ENCODE results near the gene PRAMEF12. TPM values are rescaled to one million over a fixed set of nuclear protein-coding genes. Genes with fewer than 3 reads are reported as not detected.
"Not testable (repeated sequence)": the region's sequence is repeated elsewhere in the genome, so short reads cannot be mapped to it uniquely, and the experiment has no call there.

Gene PRAMEF12
- total RNA-seq, 4 donors from 2014 or later = not detected

DNA sequence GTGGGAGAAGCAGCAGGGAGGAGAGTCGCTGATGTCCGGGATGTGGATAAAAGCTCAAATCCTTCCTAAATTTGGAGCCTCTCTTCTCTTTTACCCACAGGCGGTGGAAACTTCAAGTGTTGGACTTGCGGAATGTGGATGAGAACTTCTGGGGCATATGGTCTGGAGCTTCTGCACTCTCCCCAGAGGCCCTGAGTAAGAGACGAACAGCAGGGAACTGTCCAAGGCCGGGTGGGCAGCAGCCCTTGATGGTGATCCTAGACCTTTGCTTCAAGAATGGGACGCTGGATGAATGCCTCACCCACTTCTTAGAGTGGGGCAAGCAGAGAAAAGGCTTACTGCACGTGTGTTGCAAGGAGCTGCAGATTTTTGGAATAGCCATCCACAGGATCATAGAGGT is 1.9 kb downstream of the PRAMEF12 start:
- Histone ChIP-seq H3K9me3 (peaks cover 0 to 10% (median 0%) of the 10 kb centered on the region in 4 donors), H3K27ac (no peak overlapping the region), H3K36me3 (no peaks in the 10 kb centered on the region), H3K4me3 (no peak overlapping the region), H3K27me3 (no peaks in the 10 kb centered on the region), H3K4me1 (no peaks in the 10 kb centered on the region)
- 75 to 80% methylated on average over 8 of the region's 8 CpGs for WGBS, 2 donors
- no peak for DNase-seq (ENCODE audit: low spot score in 2 of 2)
- no peak for TF ChIP-seq POLR2A (IDR thresholded peaks at IDR 0.05)
- TF ChIP-seq, protein P1, sequence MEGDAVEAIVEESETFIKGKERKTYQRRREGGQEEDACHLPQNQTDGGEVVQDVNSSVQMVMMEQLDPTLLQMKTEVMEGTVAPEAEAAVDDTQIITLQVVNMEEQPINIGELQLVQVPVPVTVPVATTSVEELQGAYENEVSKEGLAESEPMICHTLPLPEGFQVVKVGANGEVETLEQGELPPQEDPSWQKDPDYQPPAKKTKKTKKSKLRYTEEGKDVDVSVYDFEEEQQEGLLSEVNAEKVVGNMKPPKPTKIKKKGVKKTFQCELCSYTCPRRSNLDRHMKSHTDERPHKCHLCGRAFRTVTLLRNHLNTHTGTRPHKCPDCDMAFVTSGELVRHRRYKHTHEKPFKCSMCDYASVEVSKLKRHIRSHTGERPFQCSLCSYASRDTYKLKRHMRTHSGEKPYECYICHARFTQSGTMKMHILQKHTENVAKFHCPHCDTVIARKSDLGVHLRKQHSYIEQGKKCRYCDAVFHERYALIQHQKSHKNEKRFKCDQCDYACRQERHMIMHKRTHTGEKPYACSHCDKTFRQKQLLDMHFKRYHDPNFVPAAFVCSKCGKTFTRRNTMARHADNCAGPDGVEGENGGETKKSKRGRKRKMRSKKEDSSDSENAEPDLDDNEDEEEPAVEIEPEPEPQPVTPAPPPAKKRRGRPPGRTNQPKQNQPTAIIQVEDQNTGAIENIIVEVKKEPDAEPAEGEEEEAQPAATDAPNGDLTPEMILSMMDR (IDR thresholded peaks at IDR 0.05) = no peak
- TF ChIP-seq EP300 (IDR thresholded peaks at IDR 0.05) = no peak

DNA sequence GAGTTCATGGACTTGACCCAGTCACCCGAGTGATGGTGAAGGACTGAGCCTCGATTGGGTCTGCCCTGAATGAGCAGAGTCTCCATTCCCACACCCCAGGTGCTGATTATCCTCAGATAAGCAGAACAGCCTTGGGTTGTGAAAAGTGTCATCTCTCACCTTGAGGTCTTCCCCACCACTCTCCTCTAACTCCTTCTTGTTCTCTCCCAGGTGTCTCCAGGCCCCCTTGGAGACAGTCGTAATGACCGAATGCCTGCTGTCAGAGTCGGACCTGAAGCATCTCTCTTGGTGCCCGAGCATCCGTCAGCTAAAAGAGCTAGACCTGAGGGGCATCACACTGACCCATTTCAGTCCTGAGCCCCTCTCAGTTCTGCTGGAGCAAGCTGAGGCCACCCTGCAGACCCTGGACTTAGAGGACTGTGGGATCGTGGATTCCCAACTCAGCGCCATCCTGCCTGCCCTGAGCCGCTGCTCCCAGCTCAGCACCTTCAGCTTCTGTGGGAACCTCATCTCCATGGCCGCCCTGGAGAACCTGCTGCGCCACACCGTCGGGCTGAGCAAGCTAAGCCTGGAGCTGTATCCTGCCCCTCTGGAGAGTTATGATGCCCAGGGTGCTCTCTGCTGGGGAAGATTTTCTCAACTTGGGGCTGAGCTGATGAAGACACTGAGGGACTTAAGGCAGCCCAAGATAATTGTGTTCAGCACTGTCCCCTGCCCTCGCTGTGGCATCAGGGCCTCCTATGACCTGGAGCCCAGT is 3.4 kb downstream of the PRAMEF12 start:
- no peak for DNase-seq (ENCODE audit: low spot score in 2 of 2)
- TF ChIP-seq POLR2A (IDR thresholded peaks at IDR 0.05) = no peak
- TF ChIP-seq EP300 (IDR thresholded peaks at IDR 0.05) = no peak
- TF ChIP-seq, protein P1 (IDR thresholded peaks at IDR 0.05) = no peak
- Histone ChIP-seq H3K4me3 (no peak overlapping the region), H3K27ac (no peak overlapping the region), H3K4me1 (no peaks in the 10 kb centered on the region), H3K36me3 (no peaks in the 10 kb centered on the region), H3K9me3 (peaks cover 0 to 10% (median 0%) of the 10 kb centered on the region in 4 donors), H3K27me3 (no peaks in the 10 kb centered on the region)
- WGBS, 2 donors = 89 to 92% methylated on average over 15 of the region's 15 CpGs

DNA sequence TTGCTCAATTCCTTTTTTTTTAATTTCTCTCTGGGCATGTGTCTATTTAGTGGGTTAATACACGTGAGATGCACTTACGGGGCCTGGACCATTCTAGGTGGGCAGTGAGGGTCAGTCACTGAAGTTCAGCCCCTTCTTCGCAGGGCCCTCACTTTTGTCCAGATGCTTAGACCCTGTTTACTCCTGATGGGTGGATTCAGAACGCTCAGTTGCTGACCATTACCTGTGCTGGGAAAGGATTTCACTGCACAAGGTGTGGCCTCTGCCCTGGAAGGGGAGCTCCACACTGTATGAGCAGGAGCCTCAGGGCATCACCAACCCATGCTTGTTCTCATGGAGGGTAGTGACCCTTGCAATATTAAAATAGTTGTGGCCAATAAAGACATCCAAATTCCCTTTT is 4.5 kb downstream of the PRAMEF12 start:
- H3K27ac ChIP-seq = no peak overlapping the region
- H3K4me3 ChIP-seq = no peak overlapping the region
- no peaks in the 10 kb centered on the region for H3K27me3 ChIP-seq
- H3K4me1 ChIP-seq = no peaks in the 10 kb centered on the region
- H3K9me3 ChIP-seq = peaks cover 0 to 10% (median 0%) of the 10 kb centered on the region in 4 donors
- H3K36me3 ChIP-seq = no peaks in the 10 kb centered on the region
- WGBS, 2 donors = 62 to 79% methylated on average over 4 of the region's 4 CpGs
- TF ChIP-seq POLR2A (IDR thresholded peaks at IDR 0.05) (no peak), EP300 (IDR thresholded peaks at IDR 0.05) (no peak)
- TF ChIP-seq, protein P1 (IDR thresholded peaks at IDR 0.05) = no peak
- DNase-seq (ENCODE audit: low spot score in 2 of 2) = no peak

DNA sequence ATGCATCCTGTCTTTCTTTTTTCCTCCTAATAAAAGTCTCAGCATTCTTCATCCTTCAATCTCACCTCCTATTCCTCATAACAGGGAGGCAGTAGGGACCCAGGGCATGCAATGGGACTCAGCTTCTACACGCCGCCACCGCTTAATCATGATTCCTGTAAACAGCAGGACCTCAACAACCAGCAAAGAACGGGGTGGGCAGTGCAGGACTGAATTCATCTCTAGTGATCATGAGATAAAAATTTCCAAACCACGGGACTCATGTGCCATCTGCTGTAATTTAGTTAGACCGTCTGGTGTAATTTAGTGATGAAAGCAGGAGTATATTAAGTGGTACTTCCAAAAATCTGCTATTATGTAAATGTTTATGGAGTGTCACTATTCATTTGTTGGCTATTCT is 5.4 kb downstream of the PRAMEF12 start:
- Histone ChIP-seq H3K27me3 (no peaks in the 10 kb centered on the region), H3K4me1 (no peaks in the 10 kb centered on the region), H3K4me3 (no peak overlapping the region), H3K36me3 (no peaks in the 10 kb centered on the region), H3K9me3 (peaks cover 0 to 13% (median 0%) of the 10 kb centered on the region in 4 donors), H3K27ac (no peak overlapping the region)
- no peak for DNase-seq (ENCODE audit: low spot score in 2 of 2)
- TF ChIP-seq, protein P1 (IDR thresholded peaks at IDR 0.05) = no peak
- TF ChIP-seq POLR2A (IDR thresholded peaks at IDR 0.05) = no peak
- TF ChIP-seq EP300 (IDR thresholded peaks at IDR 0.05) = no peak
- 81% methylated on average over 6 of the region's 6 CpGs for WGBS, 2 donors

DNA sequence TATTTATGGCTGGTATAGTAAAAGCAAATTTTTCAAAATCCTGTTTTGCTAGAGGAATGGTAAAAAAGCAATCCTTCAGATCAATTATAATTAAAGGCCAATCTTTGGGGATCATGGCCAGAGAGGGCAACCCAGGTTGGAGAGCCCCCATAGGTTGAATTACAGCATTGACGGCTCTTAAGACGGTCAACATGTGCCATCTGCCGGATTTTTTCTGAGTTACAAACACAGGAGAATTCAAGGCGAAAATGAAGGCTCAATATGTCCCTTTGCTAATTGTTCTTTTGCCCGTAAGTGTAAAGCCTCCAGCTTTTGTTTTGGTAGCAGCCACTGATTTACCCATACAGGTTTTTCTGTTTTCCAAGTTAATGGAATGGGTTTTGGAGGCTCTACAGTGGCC is 8.0 kb downstream of the PRAMEF12 start:
- H3K9me3 ChIP-seq = peaks cover 0 to 33% (median 0%) of the 10 kb centered on the region in 4 donors
- H3K36me3 ChIP-seq; H3K27ac ChIP-seq; DNase-seq (ENCODE audit: low spot score in 2 of 2); H3K27me3 ChIP-seq; H3K4me1 ChIP-seq; H3K4me3 ChIP-seq: not testable (repeated sequence)
- WGBS, 2 donors = 63 to 68% methylated on average over 5 of the region's 5 CpGs

DNA sequence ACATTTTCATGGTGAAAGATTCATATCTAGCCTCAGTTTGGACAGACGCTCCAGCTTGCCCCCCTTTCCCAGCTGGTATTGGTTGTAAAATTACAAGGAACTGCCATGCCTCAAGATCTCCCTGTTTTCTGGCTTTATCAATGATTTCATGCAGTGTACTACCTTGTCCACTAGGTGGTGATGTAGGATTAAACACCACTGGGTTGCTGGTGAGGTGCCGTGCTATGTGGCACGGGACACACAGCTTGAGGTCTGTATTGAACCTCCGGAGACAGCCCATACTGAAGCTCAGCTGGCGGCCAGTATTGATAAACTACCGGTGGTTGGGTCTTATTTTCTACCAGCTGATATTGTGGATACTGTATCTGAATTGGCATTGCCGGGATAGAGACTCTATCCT is 10.2 kb downstream of the PRAMEF12 start:
- H3K36me3 ChIP-seq; H3K4me1 ChIP-seq; DNase-seq (ENCODE audit: low spot score in 2 of 2); H3K27me3 ChIP-seq; H3K27ac ChIP-seq; H3K4me3 ChIP-seq: not testable (repeated sequence)
- peaks cover 0 to 35% (median 0%) of the 10 kb centered on the region in 4 donors for H3K9me3 ChIP-seq
- WGBS, 2 donors = 32 to 52% methylated on average over 6 of the region's 7 CpGs

DNA sequence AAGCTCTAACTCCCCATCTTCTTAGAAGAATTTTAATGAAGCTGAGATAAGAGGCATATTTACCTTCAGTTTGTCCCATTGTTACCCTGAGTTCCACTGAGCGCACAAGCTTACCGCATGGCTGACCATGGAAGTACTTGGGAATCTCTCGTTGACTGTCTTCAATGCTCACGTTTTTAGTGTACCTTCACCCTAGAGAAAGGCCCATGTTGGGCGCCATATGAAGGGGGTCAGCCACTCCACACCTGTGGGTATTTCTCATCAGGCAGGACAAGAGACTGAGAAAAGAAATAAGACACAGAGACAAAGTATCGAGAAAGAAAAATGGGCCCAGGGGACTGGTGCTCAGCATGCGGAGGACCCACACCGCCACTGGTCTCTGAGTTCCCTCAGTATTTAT is 11.2 kb downstream of the PRAMEF12 start:
- H3K27ac ChIP-seq; DNase-seq (ENCODE audit: low spot score in 2 of 2); H3K27me3 ChIP-seq; H3K4me1 ChIP-seq; H3K4me3 ChIP-seq; H3K36me3 ChIP-seq: not testable (repeated sequence)
- 94 to 96% methylated on average over 7 of the region's 8 CpGs for WGBS, 2 donors
- peaks cover 0 to 35% (median 0%) of the 10 kb centered on the region in 4 donors for H3K9me3 ChIP-seq

DNA sequence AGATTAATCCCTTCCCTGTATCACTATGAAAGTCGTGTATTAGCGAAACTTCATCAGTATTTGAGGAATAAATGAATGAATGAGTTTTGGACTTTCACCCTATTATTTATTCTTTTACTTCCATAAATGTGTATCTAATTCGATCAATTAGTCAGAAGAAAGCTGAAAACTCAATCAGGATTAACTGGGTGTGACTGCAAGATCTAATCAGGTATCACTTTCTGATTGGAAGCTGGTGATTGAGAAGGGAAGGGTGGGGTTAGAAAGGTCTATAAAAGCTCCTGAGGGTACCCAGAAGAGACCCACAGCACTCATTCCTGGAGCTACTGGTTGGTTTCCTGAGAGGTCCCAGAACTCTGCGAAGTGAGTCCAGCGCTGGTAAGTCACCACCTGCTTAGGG is 17.6 kb downstream of the PRAMEF12 start, which contains the start of gene PRAMEF1:
Gene PRAMEF1, plus strand, starts transcription at position 301 of the 400 bp plus-strand sequence. CDS start 1,831 bp downstream, outside the sequence.
- H3K27me3 ChIP-seq; DNase-seq (ENCODE audit: low spot score in 2 of 2); H3K36me3 ChIP-seq; H3K4me3 ChIP-seq; H3K9me3 ChIP-seq; H3K27ac ChIP-seq; H3K4me1 ChIP-seq: not testable (repeated sequence)
- WGBS, 2 donors = 70 to 76% methylated on average over 3 to 4 of the region's 5 CpGs

Measured in tibial nerve (tissue), 4 donors.